GM18508 (cell line): ENCODE measurements around the gene MT1G.
"Not testable (repeated sequence)": the region's sequence is repeated elsewhere in the genome, so short reads cannot be mapped to it uniquely, and the experiment has no call there.

Source experiments
- ATAC-seq: cut with Tn5 transposase; IDR thresholded peaks from one replicate; pipeline ENCODE4 v1.9.1; 2021; ENCODE audit warnings: moderate number of reproducible peaks; ENCODE audit not compliant: insufficient read depth, unreplicated experiment

MT1G gene

GRCh38 chr16:56686758-56687157 is 18.9 kb upstream of the MT1G start:
- ATAC-seq: no peak

GRCh38 chr16:56684926-56685590 is 17.2 kb upstream of the MT1G start:
- no peak for ATAC-seq

- no peak for ATAC-seq
These were observed 16.5 kb upstream of the MT1G start for GRCh38 chr16:56684256-56684925.

- ATAC-seq: no peak
These were observed 15.7 kb upstream of the MT1G start for GRCh38 chr16:56683424-56684172.

GRCh38 chr16:56682703-56683397 is 15.0 kb upstream of the MT1G start:
- no peak for ATAC-seq

GRCh38 chr16:56681939-56682702 is 14.3 kb upstream of the MT1G start, which contains the start of gene MT1X:
Gene MT1X, plus strand, starts transcription at chr16:56682470. Its CDS starts 71 bp downstream, at chr16:56682541.
- ATAC-seq: peak; percentile 69

- no peak for ATAC-seq
These were observed 12.0 kb upstream of the MT1G start for GRCh38 chr16:56679818-56680217.

- ATAC-seq: no peak
These were observed 11.3 kb upstream of the MT1G start for GRCh38 chr16:56679078-56679730.

GRCh38 chr16:56677474-56677873 is 9.6 kb upstream of the MT1G start:
- ATAC-seq: no peak

- ATAC-seq: no peak
These were observed 7.9 kb upstream of the MT1G start for GRCh38 chr16:56675685-56676210.

GRCh38 chr16:56674570-56674969 is 6.7 kb upstream of the MT1G start:
- ATAC-seq: not testable (repeated sequence)

- ATAC-seq: no peak
These were observed 6.1 kb upstream of the MT1G start for GRCh38 chr16:56673921-56674320.

GRCh38 chr16:56672761-56673536 is 5.1 kb upstream of the MT1G start:
- ATAC-seq: no peak

GRCh38 chr16:56672171-56672570 is 4.3 kb upstream of the MT1G start:
- ATAC-seq: not testable (repeated sequence)

- ATAC-seq: not testable (repeated sequence)
These were observed 3.8 kb upstream of the MT1G start for GRCh38 chr16:56671691-56672090.

- ATAC-seq: no peak
These were observed 2.7 kb upstream of the MT1G start for GRCh38 chr16:56670620-56670934.

GRCh38 chr16:56669840-56670619 is 2.2 kb upstream of the MT1G start:
- no peak for ATAC-seq
